Measurements from ENCODE around the gene SLC29A3.

DNA sequence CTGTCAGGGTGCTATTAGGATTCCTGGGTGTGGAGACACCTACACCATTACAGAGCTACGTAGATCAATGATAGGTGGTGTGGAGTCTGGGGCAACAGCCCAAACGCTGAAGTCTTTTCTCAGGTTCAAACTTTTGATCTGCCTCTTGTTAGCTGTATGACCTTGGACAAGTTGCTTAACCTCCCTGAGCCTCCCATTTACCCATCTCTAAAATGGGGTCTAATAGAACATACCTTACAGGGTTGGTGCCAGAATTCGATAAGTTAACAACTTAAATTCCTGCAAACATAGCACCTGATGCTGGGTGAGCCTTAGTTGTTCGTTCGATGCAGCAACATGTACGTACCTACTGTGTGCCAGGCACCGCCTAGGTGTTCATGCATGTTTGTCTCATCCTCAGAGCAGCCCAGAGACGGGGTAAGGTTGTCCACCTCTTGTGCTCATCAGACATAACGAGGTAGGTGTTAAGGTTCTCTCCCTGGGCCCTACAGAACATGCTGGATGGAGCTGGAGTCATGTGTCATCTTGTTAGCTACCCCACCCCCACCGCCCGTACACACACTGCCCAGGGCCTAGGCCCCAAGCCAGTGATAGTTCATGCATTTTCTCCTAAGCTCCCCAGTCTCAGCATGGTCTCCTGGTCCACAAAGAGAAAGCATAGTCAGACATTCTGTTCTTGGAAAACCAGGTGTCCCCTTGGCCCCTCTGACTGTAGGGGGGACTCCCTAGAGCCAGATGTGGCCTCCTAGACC is 41.0 kb upstream of the SLC29A3 start:
- TF ChIP-seq POLR2A (IDR thresholded peaks at IDR 0.05), result no peak
- TF ChIP-seq, protein P1, sequence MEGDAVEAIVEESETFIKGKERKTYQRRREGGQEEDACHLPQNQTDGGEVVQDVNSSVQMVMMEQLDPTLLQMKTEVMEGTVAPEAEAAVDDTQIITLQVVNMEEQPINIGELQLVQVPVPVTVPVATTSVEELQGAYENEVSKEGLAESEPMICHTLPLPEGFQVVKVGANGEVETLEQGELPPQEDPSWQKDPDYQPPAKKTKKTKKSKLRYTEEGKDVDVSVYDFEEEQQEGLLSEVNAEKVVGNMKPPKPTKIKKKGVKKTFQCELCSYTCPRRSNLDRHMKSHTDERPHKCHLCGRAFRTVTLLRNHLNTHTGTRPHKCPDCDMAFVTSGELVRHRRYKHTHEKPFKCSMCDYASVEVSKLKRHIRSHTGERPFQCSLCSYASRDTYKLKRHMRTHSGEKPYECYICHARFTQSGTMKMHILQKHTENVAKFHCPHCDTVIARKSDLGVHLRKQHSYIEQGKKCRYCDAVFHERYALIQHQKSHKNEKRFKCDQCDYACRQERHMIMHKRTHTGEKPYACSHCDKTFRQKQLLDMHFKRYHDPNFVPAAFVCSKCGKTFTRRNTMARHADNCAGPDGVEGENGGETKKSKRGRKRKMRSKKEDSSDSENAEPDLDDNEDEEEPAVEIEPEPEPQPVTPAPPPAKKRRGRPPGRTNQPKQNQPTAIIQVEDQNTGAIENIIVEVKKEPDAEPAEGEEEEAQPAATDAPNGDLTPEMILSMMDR (IDR thresholded peaks at IDR 0.05), result no peak
